Stimulated activated CD4-positive, alpha-beta T cell treated with anti-CD3 and anti-CD28 coated beads, Interleukin-15, amount 100 ng/mL, for 48 hours (primary cell): Measurements from ENCODE around the gene KIAA0753.
"Not testable (repeated sequence)": the region's sequence is repeated elsewhere in the genome, so short reads cannot be mapped to it uniquely, and the experiment has no call there.

ENCODE experiments used
- DNase-seq, 2 donors: peaks; one replicate each; pipeline ENCODE4 v3.0.0-alpha.2; 2020; ENCODE audit warnings: low read depth in 2 of 2

KIAA0753 gene

GRCh38 chr17:6596941-6597340, 43.6 kb downstream of the KIAA0753 start:
- no peak for DNase-seq

- DNase-seq: no peak
These were observed 44.0 kb downstream of the KIAA0753 start for GRCh38 chr17:6596511-6596910.

- DNase-seq: no peak
These were observed 44.4 kb downstream of the KIAA0753 start for GRCh38 chr17:6596081-6596480.

GRCh38 chr17:6593371-6593770, 47.1 kb downstream of the KIAA0753 start:
- not testable (repeated sequence) for DNase-seq

- no peak for DNase-seq
These were observed 48.3 kb downstream of the KIAA0753 start for GRCh38 chr17:6592173-6592572.

- DNase-seq: no peak
These were observed 48.8 kb downstream of the KIAA0753 start for GRCh38 chr17:6591599-6592158.

GRCh38 chr17:6589266-6589946, 51.1 kb downstream of the KIAA0753 start:
- no peak for DNase-seq

GRCh38 chr17:6588165-6588564, 52.3 kb downstream of the KIAA0753 start:
- DNase-seq: no peak

- no peak for DNase-seq
These were observed 53.2 kb downstream of the KIAA0753 start for GRCh38 chr17:6587310-6587709.

- DNase-seq: no peak
These were observed 57.1 kb downstream of the KIAA0753 start for GRCh38 chr17:6583411-6583810.

GRCh38 chr17:6580625-6581024, 59.9 kb downstream of the KIAA0753 start:
- no peak for DNase-seq

- no peak for DNase-seq
These were observed 62.0 kb downstream of the KIAA0753 start for GRCh38 chr17:6578491-6578890.

GRCh38 chr17:6577686-6578263, 62.7 kb downstream of the KIAA0753 start:
- no peak for DNase-seq

GRCh38 chr17:6576038-6576785, 64.3 kb downstream of the KIAA0753 start:
- no peak for DNase-seq

GRCh38 chr17:6575596-6575988, 64.9 kb downstream of the KIAA0753 start:
- no peak for DNase-seq

- peak; percentile 30 to 39 for DNase-seq
These were observed 65.6 kb downstream of the KIAA0753 start for GRCh38 chr17:6574687-6575595.

GRCh38 chr17:6573982-6574686, 66.4 kb downstream of the KIAA0753 start:
- DNase-seq: no peak

GRCh38 chr17:6573495-6573894, 67.0 kb downstream of the KIAA0753 start:
- DNase-seq: not testable (repeated sequence)

- DNase-seq: no peak
These were observed 67.5 kb downstream of the KIAA0753 start for GRCh38 chr17:6572972-6573370.

GRCh38 chr17:6571452-6571781, 69.1 kb downstream of the KIAA0753 start:
- no peak for DNase-seq
